Natural killer cell (primary cell): ENCODE measurements around the gene CFP. TPM values are rescaled to one million over a fixed set of nuclear protein-coding genes. Genes with fewer than 3 reads are reported as not detected.

Experiments
- ATAC-seq, 3 donors: fragments of 150-1000 bp in 2 of 3; fragments of 200-7000 bp in 1 of 3; cut with Tn5 transposase; 1 replicate in 1 of 3; 2 replicates in 2 of 3; pipeline ENCODE4 v1.10.0; 2021; ENCODE audit warnings: mild to moderate bottlenecking in 2 of 3, moderate library complexity in 2 of 3
- DNase-seq, 2 donors: peaks; one replicate each; pipeline versions ENCODE4 v3.0.0 to v3.0.0-alpha.2; 2013 to 2021; ENCODE audit warnings: mixed read lengths in 1 of 2
- H3K27ac ChIP-seq: one replicate; pipeline ENCODE4 v1.5.1; 2013; ENCODE audit warnings: mild to moderate bottlenecking, low read length
- H3K27me3 ChIP-seq: one replicate; pipeline ENCODE4 v1.6.1; 2013; ENCODE audit warnings: low read length; ENCODE audit not compliant: control insufficient read depth, insufficient read depth
- H3K36me3 ChIP-seq: one replicate; pipeline ENCODE4 v1.6.1; 2013; ENCODE audit warnings: low read length; ENCODE audit not compliant: control insufficient read depth, insufficient read depth
- H3K4me1 ChIP-seq: one replicate; pipeline ENCODE4 v1.6.1; 2013; ENCODE audit warnings: low read length; ENCODE audit not compliant: control insufficient read depth, insufficient read depth
- H3K4me3 ChIP-seq: one replicate; pipeline ENCODE4 v1.5.1; 2013; ENCODE audit warnings: low read length
- H3K9me3 ChIP-seq: one replicate; pipeline ENCODE4 v1.6.1; 2013; ENCODE audit warnings: low read length; ENCODE audit not compliant: control insufficient read depth, insufficient read depth
- H3K27ac Mint-ChIP-seq, 2 donors: one replicate each; pipeline ENCODE4 v1.8.0; 2022; ENCODE audit warnings: mild to moderate bottlenecking in 2 of 2, mixed read lengths in 2 of 2, moderate library complexity in 1 of 2
- H3K27me3 Mint-ChIP-seq, 2 donors: one replicate each; pipeline ENCODE4 v1.8.0; 2022; ENCODE audit warnings: low read depth in 2 of 2, mixed read lengths in 2 of 2
- H3K36me3 Mint-ChIP-seq: one replicate; pipeline ENCODE4 v1.8.0; 2022; ENCODE audit warnings: mixed read lengths
- H3K4me1 Mint-ChIP-seq, 2 donors: one replicate each; pipeline ENCODE4 v1.8.0; 2022; ENCODE audit warnings: mixed read lengths in 2 of 2
- H3K4me3 Mint-ChIP-seq: one replicate; pipeline ENCODE4 v1.8.0; 2022; ENCODE audit warnings: mild to moderate bottlenecking, moderate library complexity, mixed read lengths
- H3K9me3 Mint-ChIP-seq, 2 donors: one replicate each; pipeline ENCODE4 v1.8.0; 2022; ENCODE audit warnings: mixed read lengths in 2 of 2
- CTCF ChIP-seq: fragments of 200-600 bp; IDR thresholded peaks from one replicate; pipeline ENCODE4 v1.8.0; 2022; ENCODE audit warnings: antibody characterized with exemption
- WGBS: methylation state at CpG from one replicate; pipeline ENCODE4 v1.1.7; 2013; ENCODE audit warnings: missing lambda C conversion rate; ENCODE audit not compliant: insufficient coverage; 5-methylcytosine and 5-hydroxymethylcytosine counted together
- intact Hi-C: fragments of 100-400 bp; cut with micrococcal nuclease; formaldehyde crosslinking; loops from one replicate; pipeline ENCODE4 v1.14.2; 2022
- total RNA-seq, 4 donors: library from RNA; stranded (reverse); fragments of 120-200 nt in 1 of 4; gene quantifications; one replicate each; pipeline versions ENCODE4 v1.2.3 to v1.2.4, GENCODE V29; 2013 to 2022

CFP gene
- total RNA-seq, 3 donors from 2014 or later (not counting 1 experiment from before 2014, with no cell fraction given): 9.0 to 21.1 (median 19.3) TPM

DNA sequence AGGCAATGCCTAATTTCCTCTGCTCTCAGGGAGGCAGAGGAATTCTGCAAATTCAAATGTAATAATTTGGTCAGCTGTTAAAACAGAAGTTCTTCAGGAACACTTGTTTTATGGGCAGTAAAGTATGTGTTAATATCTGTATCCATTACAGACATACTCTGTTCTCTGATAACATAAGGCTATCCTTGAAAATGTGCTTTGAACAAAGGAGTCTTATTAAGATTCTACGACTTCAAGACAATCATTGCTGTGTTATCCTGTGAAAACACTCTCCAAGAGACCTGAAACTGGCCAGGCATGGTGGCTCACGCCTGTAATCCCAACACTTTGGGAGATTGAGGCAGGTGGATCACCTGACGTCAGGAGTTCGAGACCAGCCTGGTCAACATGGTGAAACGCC lies 1.9 kb upstream of the CFP start:
- peaks cover 10% of the 10 kb centered on the region for H3K27me3 ChIP-seq
- Mint-ChIP-seq H3K4me3 (no peak overlapping the region), H3K4me1 (peaks cover 0 to 11% of the 10 kb centered on the region in 2 donors), H3K9me3 (no peaks in the 10 kb centered on the region), H3K27ac (no peak overlapping the region), H3K36me3 (no peaks in the 10 kb centered on the region), H3K27me3 (peaks cover 23 to 29% of the 10 kb centered on the region in 2 donors)
- peaks cover 4% of the 10 kb centered on the region for H3K36me3 ChIP-seq
- no peak overlapping the region for H3K4me3 ChIP-seq
- intact Hi-C loops: no loop called here
- H3K4me1 ChIP-seq: peaks cover 35% of the 10 kb centered on the region
- H3K9me3 ChIP-seq: no peaks in the 10 kb centered on the region
- ATAC-seq (no peak), DNase-seq (no peak)
- 93% methylated on average over 4 of the region's 5 CpGs for WGBS
- no peak for TF ChIP-seq CTCF
- H3K27ac ChIP-seq: no peak overlapping the region

- no peak for TF ChIP-seq CTCF
- ATAC-seq (no peak), DNase-seq (peak in 1 of 2 donors; percentile 48)
- intact Hi-C loops: no loop called here
- WGBS: 100% methylated on average over 1 of the region's 1 CpG
- Mint-ChIP-seq H3K4me1 (peaks cover 0 to 11% of the 10 kb centered on the region in 2 donors), H3K27me3 (peaks cover 43 to 45% of the 10 kb centered on the region in 2 donors), H3K27ac (no peak overlapping the region), H3K36me3 (no peaks in the 10 kb centered on the region), H3K9me3 (no peaks in the 10 kb centered on the region), H3K4me3 (no peak overlapping the region)
- no peak overlapping the region for H3K27ac ChIP-seq
- H3K27me3 ChIP-seq: peaks cover 15% of the 10 kb centered on the region
- H3K4me1 ChIP-seq: peaks cover 22% of the 10 kb centered on the region
- H3K4me3 ChIP-seq: no peak overlapping the region
- no peaks in the 10 kb centered on the region for H3K36me3 ChIP-seq
- no peaks in the 10 kb centered on the region for H3K9me3 ChIP-seq
Measured at GRCh38 chrX:47628982-47629381, 748 bp downstream of the CFP start.

- Mint-ChIP-seq H3K4me3 (no peak overlapping the region), H3K36me3 (no peaks in the 10 kb centered on the region), H3K9me3 (no peaks in the 10 kb centered on the region), H3K27ac (no peak overlapping the region), H3K4me1 (peaks cover 0 to 7% of the 10 kb centered on the region in 2 donors), H3K27me3 (peaks cover 54 to 63% of the 10 kb centered on the region in 2 donors)
- TF ChIP-seq CTCF: no peak
- peaks cover 20% of the 10 kb centered on the region for H3K4me1 ChIP-seq
- H3K27ac ChIP-seq: no peak overlapping the region
- WGBS: 87% methylated on average over 2 of the region's 2 CpGs
- H3K9me3 ChIP-seq: no peaks in the 10 kb centered on the region
- H3K4me3 ChIP-seq: no peak overlapping the region
- peaks cover 22% of the 10 kb centered on the region for H3K27me3 ChIP-seq
- intact Hi-C loops: no loop called here
- H3K36me3 ChIP-seq: no peaks in the 10 kb centered on the region
- DNase-seq: no peak
- ATAC-seq: no peak
Measured at GRCh38 chrX:47625365-47625764, 4.4 kb downstream of the CFP start.

DNA sequence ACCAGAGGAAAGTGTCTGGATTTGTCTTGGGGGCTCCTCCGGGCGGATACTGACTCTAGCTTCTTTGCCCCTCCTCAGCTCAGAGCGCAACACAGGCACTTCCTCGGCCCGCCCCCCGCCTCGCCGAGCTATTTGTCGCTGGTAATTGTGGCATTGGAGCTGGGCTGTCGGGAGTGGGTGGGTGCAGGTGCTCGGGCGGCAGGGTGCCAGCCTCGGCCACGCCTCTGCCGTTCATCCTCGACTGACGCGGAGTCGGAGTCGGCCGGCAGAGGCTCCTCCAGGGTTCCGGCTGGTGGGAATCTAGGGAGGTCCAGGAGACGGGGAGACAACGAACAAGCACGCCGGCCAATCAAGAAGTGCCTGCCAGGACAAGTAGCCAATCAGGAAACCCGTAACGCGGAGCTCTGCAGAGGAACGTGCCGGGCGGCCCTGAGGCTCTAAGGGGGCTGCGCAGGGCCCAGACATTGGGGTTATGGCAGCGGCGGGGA lies 6.1 kb downstream of the CFP start:
- H3K4me3 ChIP-seq: peak overlapping the region; percentile 5

More for the DNA sequence above, 6.1 kb downstream of the CFP start:
- Mint-ChIP-seq H3K4me3 (no peak overlapping the region), H3K9me3 (no peaks in the 10 kb centered on the region), H3K36me3 (no peaks in the 10 kb centered on the region), H3K4me1 (peaks cover 0 to 6% of the 10 kb centered on the region in 2 donors), H3K27ac (no peak overlapping the region), H3K27me3 (peaks cover 50 to 59% of the 10 kb centered on the region in 2 donors)
- Histone ChIP-seq H3K27ac (no peak overlapping the region), H3K27me3 (peaks cover 16% of the 10 kb centered on the region), H3K36me3 (no peaks in the 10 kb centered on the region), H3K9me3 (no peaks in the 10 kb centered on the region), H3K4me1 (peaks cover 15% of the 10 kb centered on the region)
- ATAC-seq: no peak
- TF ChIP-seq CTCF: no peak
- under 1% methylated on average over 33 of the region's 35 CpGs for WGBS
- intact Hi-C loops: loop anchor here (5.0 kb wide), 1 partner anchor 34 kb away; the partner anchor contains the start of gene UXT
- DNase-seq: peak in 1 of 2 donors; percentile 64
